HepG2 (cell line): ENCODE results near the gene NARF. TPM values are rescaled to one million over a fixed set of nuclear protein-coding genes. Genes with fewer than 3 reads are reported as not detected.
A peak's percentile ranks its signal among the peaks of the same experiment; 100 is the strongest.

Experiments
- ASH2L ChIP-seq: fragments of 300-600, 200-600 bp; sonication (generic); IDR thresholded peaks from 2 replicates; pipeline ENCODE4 v1.7.0; 2017; ENCODE audit warnings: low read depth, mild to moderate bottlenecking, moderate library complexity, mixed read lengths, low read length; ENCODE audit not compliant: insufficient read length
- EED ChIP-seq: sonication (generic); formaldehyde crosslinking; IDR thresholded peaks from 2 replicates; pipeline ENCODE4 v1.5.0; 2020; ENCODE audit warnings: mild to moderate bottlenecking, missing genetic modification reagents
- ELF3 ChIP-seq: IDR thresholded peaks from 2 replicates; pipeline ENCODE4 v1.6.1; 2016; ENCODE audit warnings: missing genetic modification reagents, missing compliant biosample characterization
- FOXO1 ChIP-seq: sonication (generic); formaldehyde crosslinking; IDR thresholded peaks from 2 replicates; pipeline ENCODE4 v1.4.0; 2020; ENCODE audit warnings: missing genetic modification reagents
- GATA4 ChIP-seq: sonication (generic); IDR thresholded peaks from 2 replicates; pipeline ENCODE4 v1.6.1; 2016; ENCODE audit warnings: antibody characterized with exemption, low read depth, borderline replicate concordance
- HHEX ChIP-seq: IDR thresholded peaks from 2 replicates; pipeline ENCODE4 v1.6.1; 2016; ENCODE audit warnings: control low read depth
- JDP2 ChIP-seq: sonication (generic); formaldehyde crosslinking; IDR thresholded peaks from 2 replicates; pipeline ENCODE4 v1.8.1; 2022; ENCODE audit warnings: missing genetic modification reagents, borderline replicate concordance
- KDM2A ChIP-seq: sonication (generic); formaldehyde crosslinking; IDR thresholded peaks from 2 replicates; pipeline ENCODE4 v1.4.0; 2020; ENCODE audit warnings: low read depth, missing genetic modification reagents, borderline replicate concordance
- KDM5A ChIP-seq: fragments of 200-600 bp; sonication (generic); IDR thresholded peaks from 2 replicates; pipeline ENCODE4 v1.7.0; 2018; ENCODE audit warnings: antibody characterized with exemption, mild to moderate bottlenecking, low read length, borderline replicate concordance
- MIER3 ChIP-seq: IDR thresholded peaks from 2 replicates; pipeline ENCODE4 v1.6.1; 2016; ENCODE audit warnings: missing compliant biosample characterization, borderline replicate concordance
- NR2F6 ChIP-seq, 2 experiments: IDR thresholded peaks; 2 replicates each; pipeline ENCODE4 v1.6.1; 2016; ENCODE audit warnings: antibody characterized with exemption in 1 of 2, mild to moderate bottlenecking in 1 of 2
- PCBP2 ChIP-seq: fragments of 200-400 bp; formaldehyde crosslinking; optimal IDR thresholded peaks from 2 replicates; pipeline ENCODE3; 2018; ENCODE audit warnings: low read length, low read depth; ENCODE audit not compliant: poor library complexity, severe bottlenecking
- POGZ ChIP-seq: sonication (generic); formaldehyde crosslinking; IDR thresholded peaks from 2 replicates; pipeline ENCODE4 v1.4.0; 2020; ENCODE audit warnings: mild to moderate bottlenecking, missing genetic modification reagents
- STAG1 ChIP-seq: sonication (generic); formaldehyde crosslinking; IDR thresholded peaks from 2 replicates; pipeline ENCODE4 v1.4.0; 2020; ENCODE audit warnings: missing genetic modification reagents
- YEATS2 ChIP-seq: sonication (generic); formaldehyde crosslinking; IDR thresholded peaks from 2 replicates; pipeline ENCODE4 v1.4.0; 2020; ENCODE audit warnings: missing genetic modification reagents, borderline replicate concordance
- ZFP82 ChIP-seq: sonication (generic); formaldehyde crosslinking; IDR thresholded peaks from 2 replicates; pipeline ENCODE4 v1.5.1; 2020; ENCODE audit warnings: mild to moderate bottlenecking, missing genetic modification reagents, borderline replicate concordance
- ZNF121 ChIP-seq: sonication (generic); formaldehyde crosslinking; IDR thresholded peaks from 2 replicates; pipeline ENCODE4 v1.5.0; 2020; ENCODE audit warnings: mild to moderate bottlenecking, missing genetic modification reagents
- ZNF124 ChIP-seq: sonication (generic); formaldehyde crosslinking; IDR thresholded peaks from 2 replicates; pipeline ENCODE4 v1.4.0; 2020; ENCODE audit warnings: missing genetic modification reagents
- ZNF34 ChIP-seq: sonication (generic); formaldehyde crosslinking; IDR thresholded peaks from 2 replicates; pipeline ENCODE4 v1.4.0; 2020; ENCODE audit warnings: mild to moderate bottlenecking, missing genetic modification reagents, borderline replicate concordance
- ZNF549 ChIP-seq: sonication (generic); formaldehyde crosslinking; IDR thresholded peaks from 2 replicates; pipeline ENCODE4 v1.5.0; 2020; ENCODE audit warnings: missing genetic modification reagents
- ZNF619 ChIP-seq: sonication (generic); formaldehyde crosslinking; IDR thresholded peaks from 2 replicates; pipeline ENCODE4 v1.4.0; 2020; ENCODE audit warnings: mild to moderate bottlenecking, missing genetic modification reagents
- ZNF775 ChIP-seq: sonication (generic); formaldehyde crosslinking; IDR thresholded peaks from 2 replicates; pipeline ENCODE4 v1.4.0; 2020; ENCODE audit warnings: missing genetic modification reagents, mild to moderate bottlenecking, moderate library complexity, borderline replicate concordance
- ZSCAN20 ChIP-seq: sonication (generic); formaldehyde crosslinking; IDR thresholded peaks from 2 replicates; pipeline ENCODE4 v1.4.0; 2020; ENCODE audit warnings: missing genetic modification reagents, mild to moderate bottlenecking, borderline replicate concordance
- polyA plus RNA-seq, 8 experiments: library from polyadenylated mRNA; depleted of rRNA in 3 of 8; stranded (reverse) in 7 of 8; unstranded in 1 of 8; fragments of >200 nt; fragmentation: Illumina TruSeq in 4 of 8; extraction: Trizol in 4 of 8; gene quantifications; 2 replicates each; pipeline versions ENCODE4 v1.2.1 to v1.2.3, GENCODE V29; 2011 to 2016; ENCODE audit warnings: low read depth in 4 of 8, missing spikeins in 1 of 8, mixed read lengths in 1 of 8; ENCODE audit not compliant: insufficient read depth in 1 of 8
- total RNA-seq, 5 experiments: library from RNA; depleted of rRNA; stranded (reverse); fragments of >200 nt; fragmentation: Illumina TruSeq; extraction: Trizol; gene quantifications; 2 replicates each; pipeline ENCODE4 v1.2.3, GENCODE V29; 2016; ENCODE audit warnings: low read depth in 1 of 5
- TF ChIP-seq, protein P1 (sequence below): sonication (generic); formaldehyde crosslinking; IDR thresholded peaks from 2 replicates; pipeline ENCODE4 v1.5.0; 2020; ENCODE audit warnings: missing genetic modification reagents, mild to moderate bottlenecking, borderline replicate concordance
- TF ChIP-seq, protein P2 (sequence below): sonication (generic); formaldehyde crosslinking; IDR thresholded peaks from 2 replicates; pipeline ENCODE4 v1.4.0; 2020; ENCODE audit warnings: mild to moderate bottlenecking, missing genetic modification reagents
- TF ChIP-seq, protein P3 (sequence below): sonication (generic); formaldehyde crosslinking; IDR thresholded peaks from 2 replicates; pipeline ENCODE4 v1.8.1; 2023; ENCODE audit warnings: mild to moderate bottlenecking, inconsistent platforms, moderate library complexity, missing genetic modification reagents, borderline replicate concordance
- TF ChIP-seq, protein P4 (sequence below): sonication (generic); formaldehyde crosslinking; IDR thresholded peaks from 2 replicates; pipeline ENCODE4 v1.4.0; 2020; ENCODE audit warnings: missing genetic modification reagents; ENCODE audit errors: not compliant biosample characterization

The NARF gene
- total and polyA plus RNA-seq, 2 of the 13 experiments (the other 11 are each of a cell fraction or from before 2014, with no cell fraction given) = 61.1 to 144 TPM

DNA sequence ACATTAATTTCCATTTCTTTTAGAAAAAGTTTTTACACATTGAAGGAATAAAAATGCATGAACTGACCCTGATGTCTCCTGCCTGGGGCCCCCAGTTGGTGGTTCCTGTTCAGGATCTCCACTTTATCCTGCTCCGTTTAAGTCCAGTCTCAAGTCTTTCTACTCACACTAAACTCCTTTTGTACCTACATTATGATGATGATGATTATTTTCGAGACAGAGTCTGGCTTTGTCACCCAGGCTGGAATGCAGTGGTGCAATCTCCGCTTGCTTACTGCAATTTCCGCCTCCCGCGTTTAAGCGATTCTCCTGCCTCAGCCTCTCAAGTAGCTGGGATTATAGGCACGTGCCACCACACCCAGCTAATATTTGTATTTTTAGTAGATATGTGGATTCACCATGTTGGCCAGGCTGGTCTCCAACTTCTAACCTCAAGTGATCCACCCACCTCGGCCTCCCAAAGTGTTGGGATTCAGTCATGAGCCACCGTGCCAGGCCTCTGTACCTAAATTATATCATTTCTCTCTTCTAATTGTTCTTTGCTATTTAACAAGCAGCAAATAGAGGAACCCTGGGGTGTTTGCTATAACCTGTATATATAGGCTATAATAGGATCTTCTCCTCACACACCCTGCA is 58.8 kb downstream of the NARF start (continued):
- TF ChIP-seq NR2F6 (IDR thresholded peaks at IDR 0.05) = peak; percentile 40
- TF ChIP-seq NR2F6 (CRISPR knock-in tag; IDR thresholded peaks at IDR 0.05) = peak; percentile 76
- no peak for TF ChIP-seq ZNF34 (CRISPR knock-in tag)
- TF ChIP-seq ZNF121 (CRISPR knock-in tag) = peak; percentile 48; the same call in 1 of the 2 replicates
- no peak for TF ChIP-seq ZSCAN20 (CRISPR knock-in tag)
- peak; percentile 88 for TF ChIP-seq FOXO1 (CRISPR knock-in tag)
- no peak for TF ChIP-seq PCBP2
- TF ChIP-seq ZNF549 (CRISPR knock-in tag) = no peak
- 0 out of 2 replicates have a peak, but pooled peaks have one; percentile 15 for TF ChIP-seq HHEX (CRISPR knock-in tag)
- TF ChIP-seq POGZ = peak; percentile 48; the same call in 1 of the 2 replicates
- TF ChIP-seq KDM2A = peak; percentile 85
- peak; percentile 98 for TF ChIP-seq ELF3 (CRISPR knock-in tag)
- TF ChIP-seq, protein P1, sequence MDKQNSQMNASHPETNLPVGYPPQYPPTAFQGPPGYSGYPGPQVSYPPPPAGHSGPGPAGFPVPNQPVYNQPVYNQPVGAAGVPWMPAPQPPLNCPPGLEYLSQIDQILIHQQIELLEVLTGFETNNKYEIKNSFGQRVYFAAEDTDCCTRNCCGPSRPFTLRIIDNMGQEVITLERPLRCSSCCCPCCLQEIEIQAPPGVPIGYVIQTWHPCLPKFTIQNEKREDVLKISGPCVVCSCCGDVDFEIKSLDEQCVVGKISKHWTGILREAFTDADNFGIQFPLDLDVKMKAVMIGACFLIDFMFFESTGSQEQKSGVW (CRISPR knock-in tag) = no peak
- TF ChIP-seq EED (CRISPR knock-in tag) = no peak
- TF ChIP-seq ASH2L = no peak
- TF ChIP-seq, protein P2, sequence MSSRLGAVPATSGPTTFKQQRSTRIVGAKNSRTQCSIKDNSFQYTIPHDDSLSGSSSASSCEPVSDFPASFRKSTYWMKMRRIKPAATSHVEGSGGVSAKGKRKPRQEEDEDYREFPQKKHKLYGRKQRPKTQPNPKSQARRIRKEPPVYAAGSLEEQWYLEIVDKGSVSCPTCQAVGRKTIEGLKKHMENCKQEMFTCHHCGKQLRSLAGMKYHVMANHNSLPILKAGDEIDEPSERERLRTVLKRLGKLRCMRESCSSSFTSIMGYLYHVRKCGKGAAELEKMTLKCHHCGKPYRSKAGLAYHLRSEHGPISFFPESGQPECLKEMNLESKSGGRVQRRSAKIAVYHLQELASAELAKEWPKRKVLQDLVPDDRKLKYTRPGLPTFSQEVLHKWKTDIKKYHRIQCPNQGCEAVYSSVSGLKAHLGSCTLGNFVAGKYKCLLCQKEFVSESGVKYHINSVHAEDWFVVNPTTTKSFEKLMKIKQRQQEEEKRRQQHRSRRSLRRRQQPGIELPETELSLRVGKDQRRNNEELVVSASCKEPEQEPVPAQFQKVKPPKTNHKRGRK (CRISPR knock-in tag) = no peak
- no peak for TF ChIP-seq KDM5A
- peak; percentile 70; the same call in 1 of the 2 replicates for TF ChIP-seq MIER3 (CRISPR knock-in tag)
- TF ChIP-seq YEATS2 (CRISPR knock-in tag) = peak; percentile 65; the same call in 1 of the 2 replicates
- no peak; the same call in 1 of the 2 replicates for TF ChIP-seq ZNF124 (CRISPR knock-in tag)
- TF ChIP-seq STAG1 (CRISPR knock-in tag) = no peak; the same call in 1 of the 2 replicates
- TF ChIP-seq ZNF619 (CRISPR knock-in tag) = no peak
- TF ChIP-seq, protein P3, sequence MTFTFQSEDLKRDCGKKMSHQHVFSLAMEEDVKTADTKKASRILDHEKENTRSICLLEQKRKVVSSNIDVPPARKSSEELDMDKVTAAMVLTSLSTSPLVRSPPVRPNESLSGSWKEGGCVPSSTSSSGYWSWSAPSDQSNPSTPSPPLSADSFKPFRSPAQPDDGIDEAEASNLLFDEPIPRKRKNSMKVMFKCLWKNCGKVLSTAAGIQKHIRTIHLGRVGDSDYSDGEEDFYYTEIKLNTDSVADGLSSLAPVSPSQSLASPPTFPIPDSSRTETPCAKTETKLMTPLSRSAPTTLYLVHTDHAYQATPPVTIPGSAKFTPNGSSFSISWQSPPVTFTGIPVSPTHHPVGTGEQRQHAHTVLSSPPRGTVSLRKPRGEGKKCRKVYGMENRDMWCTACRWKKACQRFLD (CRISPR knock-in tag) = 0 out of 2 replicates have a peak, but pooled peaks have one; percentile 48
- no peak for TF ChIP-seq JDP2 (CRISPR knock-in tag)
- 0 out of 2 replicates have a peak, but pooled peaks have one; percentile 48 for TF ChIP-seq ZFP82 (CRISPR knock-in tag)
- TF ChIP-seq, protein P4, sequence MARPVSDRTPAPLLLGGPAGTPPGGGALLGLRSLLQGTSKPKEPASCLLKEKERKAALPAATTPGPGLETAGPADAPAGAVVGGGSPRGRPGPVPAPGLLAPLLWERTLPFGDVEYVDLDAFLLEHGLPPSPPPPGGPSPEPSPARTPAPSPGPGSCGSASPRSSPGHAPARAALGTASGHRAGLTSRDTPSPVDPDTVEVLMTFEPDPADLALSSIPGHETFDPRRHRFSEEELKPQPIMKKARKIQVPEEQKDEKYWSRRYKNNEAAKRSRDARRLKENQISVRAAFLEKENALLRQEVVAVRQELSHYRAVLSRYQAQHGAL = peak; percentile 38
- no peak for TF ChIP-seq GATA4
- TF ChIP-seq ZNF775 (CRISPR knock-in tag) = no peak
